HL-60 (cell line): Measurements from ENCODE around the gene SERPINB1.

Experiments used
- DNase-seq, 2 experiments: peaks; one replicate each; pipeline ENCODE4 v3.0.0-alpha.2; 2010 to 2020; ENCODE audit warnings: low read depth in 1 of 2, low spot score in 1 of 2
- H3K27ac ChIP-seq: fragments of 250-450 bp; sonication (Bioruptor Pico); replicated peaks from 2 replicates; pipeline ENCODE4 v1.5.1; 2020; ENCODE audit warnings: mild to moderate bottlenecking, moderate library complexity
- H3K27me3 ChIP-seq: fragments of 250-450 bp; sonication (Bioruptor Pico); 2 replicates; pipeline ENCODE4 v1.5.1; 2021; ENCODE audit warnings: mild to moderate bottlenecking, moderate library complexity; ENCODE audit not compliant: insufficient read depth, poor library complexity, severe bottlenecking
- H3K4me3 ChIP-seq: replicated peaks from 2 replicates; pipeline ENCODE4 v1.5.1; 2011; ENCODE audit warnings: mild to moderate bottlenecking, control low read depth, low read length; ENCODE audit not compliant: insufficient read depth
- GABPA ChIP-seq: IDR thresholded peaks from 2 replicates; pipeline ENCODE4 v1.6.1; 2012; ENCODE audit warnings: low read depth
- POLR2AphosphoS5 ChIP-seq: IDR thresholded peaks from 2 replicates; pipeline ENCODE4 v1.6.1; 2012; ENCODE audit warnings: low read depth
- SPI1 ChIP-seq: IDR thresholded peaks from 2 replicates; pipeline ENCODE4 v1.6.1; 2012; ENCODE audit warnings: low read depth, mild to moderate bottlenecking, borderline replicate concordance
- TF ChIP-seq, protein P1 (sequence below): IDR thresholded peaks from 2 replicates; pipeline ENCODE4 v1.6.1; 2012; ENCODE audit warnings: low read depth; ENCODE audit not compliant: insufficient replicate concordance
- TF ChIP-seq, protein P2 (sequence below): IDR thresholded peaks from one replicate; pipeline ENCODE4 v1.5.1; 2011; ENCODE audit warnings: low read length, control low read depth, inconsistent platforms; ENCODE audit not compliant: insufficient read depth

SERPINB1 gene

DNA sequence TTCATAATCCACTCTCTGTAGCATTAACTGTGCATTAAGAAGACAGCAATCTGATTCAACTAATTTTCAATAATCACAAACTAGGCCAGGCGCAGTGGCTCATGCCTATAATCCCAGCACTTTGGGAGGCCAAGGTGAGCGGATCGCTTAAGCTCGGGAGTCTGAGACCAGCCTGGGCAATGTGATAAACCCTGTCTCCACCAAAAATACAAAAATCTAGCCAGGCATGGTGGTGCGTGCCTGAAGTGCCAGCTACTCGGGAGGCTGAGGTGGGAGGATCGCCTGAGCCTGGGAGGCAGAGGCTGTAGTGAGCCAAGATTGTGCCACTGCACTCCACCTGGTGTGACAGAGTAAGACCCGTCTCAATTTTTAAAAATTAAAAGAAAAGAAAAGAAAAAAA, 32.0 kb upstream of the SERPINB1 start:
- Histone ChIP-seq H3K27ac (no peak overlapping the region), H3K4me3 (no peak overlapping the region), H3K27me3 (no peaks in the 10 kb centered on the region)
- TF ChIP-seq GABPA (no peak), POLR2AphosphoS5 (no peak), SPI1 (no peak)
- TF ChIP-seq, protein P1, sequence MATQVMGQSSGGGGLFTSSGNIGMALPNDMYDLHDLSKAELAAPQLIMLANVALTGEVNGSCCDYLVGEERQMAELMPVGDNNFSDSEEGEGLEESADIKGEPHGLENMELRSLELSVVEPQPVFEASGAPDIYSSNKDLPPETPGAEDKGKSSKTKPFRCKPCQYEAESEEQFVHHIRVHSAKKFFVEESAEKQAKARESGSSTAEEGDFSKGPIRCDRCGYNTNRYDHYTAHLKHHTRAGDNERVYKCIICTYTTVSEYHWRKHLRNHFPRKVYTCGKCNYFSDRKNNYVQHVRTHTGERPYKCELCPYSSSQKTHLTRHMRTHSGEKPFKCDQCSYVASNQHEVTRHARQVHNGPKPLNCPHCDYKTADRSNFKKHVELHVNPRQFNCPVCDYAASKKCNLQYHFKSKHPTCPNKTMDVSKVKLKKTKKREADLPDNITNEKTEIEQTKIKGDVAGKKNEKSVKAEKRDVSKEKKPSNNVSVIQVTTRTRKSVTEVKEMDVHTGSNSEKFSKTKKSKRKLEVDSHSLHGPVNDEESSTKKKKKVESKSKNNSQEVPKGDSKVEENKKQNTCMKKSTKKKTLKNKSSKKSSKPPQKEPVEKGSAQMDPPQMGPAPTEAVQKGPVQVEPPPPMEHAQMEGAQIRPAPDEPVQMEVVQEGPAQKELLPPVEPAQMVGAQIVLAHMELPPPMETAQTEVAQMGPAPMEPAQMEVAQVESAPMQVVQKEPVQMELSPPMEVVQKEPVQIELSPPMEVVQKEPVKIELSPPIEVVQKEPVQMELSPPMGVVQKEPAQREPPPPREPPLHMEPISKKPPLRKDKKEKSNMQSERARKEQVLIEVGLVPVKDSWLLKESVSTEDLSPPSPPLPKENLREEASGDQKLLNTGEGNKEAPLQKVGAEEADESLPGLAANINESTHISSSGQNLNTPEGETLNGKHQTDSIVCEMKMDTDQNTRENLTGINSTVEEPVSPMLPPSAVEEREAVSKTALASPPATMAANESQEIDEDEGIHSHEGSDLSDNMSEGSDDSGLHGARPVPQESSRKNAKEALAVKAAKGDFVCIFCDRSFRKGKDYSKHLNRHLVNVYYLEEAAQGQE = no peak
- TF ChIP-seq, protein P2, sequence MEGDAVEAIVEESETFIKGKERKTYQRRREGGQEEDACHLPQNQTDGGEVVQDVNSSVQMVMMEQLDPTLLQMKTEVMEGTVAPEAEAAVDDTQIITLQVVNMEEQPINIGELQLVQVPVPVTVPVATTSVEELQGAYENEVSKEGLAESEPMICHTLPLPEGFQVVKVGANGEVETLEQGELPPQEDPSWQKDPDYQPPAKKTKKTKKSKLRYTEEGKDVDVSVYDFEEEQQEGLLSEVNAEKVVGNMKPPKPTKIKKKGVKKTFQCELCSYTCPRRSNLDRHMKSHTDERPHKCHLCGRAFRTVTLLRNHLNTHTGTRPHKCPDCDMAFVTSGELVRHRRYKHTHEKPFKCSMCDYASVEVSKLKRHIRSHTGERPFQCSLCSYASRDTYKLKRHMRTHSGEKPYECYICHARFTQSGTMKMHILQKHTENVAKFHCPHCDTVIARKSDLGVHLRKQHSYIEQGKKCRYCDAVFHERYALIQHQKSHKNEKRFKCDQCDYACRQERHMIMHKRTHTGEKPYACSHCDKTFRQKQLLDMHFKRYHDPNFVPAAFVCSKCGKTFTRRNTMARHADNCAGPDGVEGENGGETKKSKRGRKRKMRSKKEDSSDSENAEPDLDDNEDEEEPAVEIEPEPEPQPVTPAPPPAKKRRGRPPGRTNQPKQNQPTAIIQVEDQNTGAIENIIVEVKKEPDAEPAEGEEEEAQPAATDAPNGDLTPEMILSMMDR = no peak
- DNase-seq = no peak

DNA sequence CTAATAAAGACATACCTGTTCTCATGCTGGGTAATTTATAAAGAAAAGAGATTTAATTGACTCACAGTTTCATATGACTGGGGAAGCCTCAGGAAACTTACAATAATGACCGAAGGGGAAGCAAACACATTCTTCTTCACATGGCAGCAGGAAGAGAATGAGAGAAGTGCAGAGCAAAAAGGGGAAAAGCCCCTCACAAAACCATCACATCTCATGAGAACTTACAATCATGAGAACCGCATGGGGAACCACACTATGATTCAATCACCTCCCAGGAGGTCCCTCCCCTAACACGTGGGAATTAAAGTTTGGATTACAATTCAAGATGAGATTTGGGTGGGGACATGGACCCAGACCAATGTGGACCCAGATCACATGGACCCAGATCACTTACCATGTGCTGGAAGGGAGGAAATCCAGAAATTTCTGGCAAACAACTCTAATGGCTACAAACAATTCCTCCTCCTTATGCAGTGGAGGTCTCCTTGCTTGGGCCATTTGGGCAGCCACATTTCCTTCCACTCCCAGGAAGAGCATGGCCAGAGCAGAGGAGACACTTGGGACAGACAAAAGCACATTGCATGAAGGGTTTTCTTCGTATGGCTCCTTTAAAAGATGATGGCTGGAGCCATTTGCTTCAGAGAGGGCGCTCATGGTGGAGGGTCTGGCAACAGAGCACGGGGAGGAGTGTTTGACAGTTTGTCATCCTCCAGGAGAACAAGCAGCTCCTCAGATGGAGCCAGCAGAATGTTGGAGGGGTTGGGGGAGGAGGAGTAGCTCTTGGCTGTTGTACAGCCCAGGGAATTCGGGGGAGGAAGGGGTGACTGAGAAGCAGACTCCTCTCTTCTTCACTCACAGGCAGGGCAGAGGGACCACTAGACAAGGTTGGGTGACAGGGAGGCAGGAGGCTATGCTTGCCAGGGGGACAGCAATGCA, 31.0 kb upstream of the SERPINB1 start:
- Histone ChIP-seq H3K27ac (no peak overlapping the region), H3K27me3 (no peaks in the 10 kb centered on the region), H3K4me3 (no peak overlapping the region)
- DNase-seq = no peak
- TF ChIP-seq, protein P1 = no peak
- no peak for TF ChIP-seq GABPA
- TF ChIP-seq SPI1 = no peak
- no peak for TF ChIP-seq POLR2AphosphoS5
- TF ChIP-seq, protein P2 = no peak

DNA sequence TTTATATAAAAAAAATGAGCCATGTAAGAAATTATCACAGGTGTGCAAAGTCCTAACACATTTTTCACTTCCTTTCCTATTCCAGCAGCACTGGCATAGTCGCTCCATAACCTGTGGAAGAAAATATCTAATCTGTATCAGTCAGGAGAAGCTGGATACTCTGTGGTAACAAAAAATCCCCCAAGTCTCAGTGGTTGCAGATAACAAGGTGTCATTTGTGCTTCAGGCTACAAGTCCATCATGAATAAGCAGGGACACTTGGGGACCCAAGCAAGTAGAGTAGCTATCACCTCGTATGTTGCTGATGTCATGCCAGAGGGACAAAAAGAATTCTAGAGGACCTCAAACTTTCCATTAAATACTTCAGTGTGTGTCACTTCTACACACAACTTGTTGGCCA, 30.3 kb upstream of the SERPINB1 start:
- no peak overlapping the region for H3K27ac ChIP-seq
- no peak overlapping the region for H3K4me3 ChIP-seq
- TF ChIP-seq GABPA (no peak), POLR2AphosphoS5 (no peak), SPI1 (no peak)
- TF ChIP-seq, protein P1 = no peak
- TF ChIP-seq, protein P2 = no peak
- no peak for DNase-seq
- no peaks in the 10 kb centered on the region for H3K27me3 ChIP-seq
